ENCODE data around the gene WNK2. TPM values are rescaled to one million over a fixed set of nuclear protein-coding genes. Genes with fewer than 3 reads are reported as not detected.

Gene WNK2
- polyA plus RNA-seq, 2 of the 4 experiments (the other 2 are of a cell fraction) = 2.1 to 6.7 TPM

DNA sequence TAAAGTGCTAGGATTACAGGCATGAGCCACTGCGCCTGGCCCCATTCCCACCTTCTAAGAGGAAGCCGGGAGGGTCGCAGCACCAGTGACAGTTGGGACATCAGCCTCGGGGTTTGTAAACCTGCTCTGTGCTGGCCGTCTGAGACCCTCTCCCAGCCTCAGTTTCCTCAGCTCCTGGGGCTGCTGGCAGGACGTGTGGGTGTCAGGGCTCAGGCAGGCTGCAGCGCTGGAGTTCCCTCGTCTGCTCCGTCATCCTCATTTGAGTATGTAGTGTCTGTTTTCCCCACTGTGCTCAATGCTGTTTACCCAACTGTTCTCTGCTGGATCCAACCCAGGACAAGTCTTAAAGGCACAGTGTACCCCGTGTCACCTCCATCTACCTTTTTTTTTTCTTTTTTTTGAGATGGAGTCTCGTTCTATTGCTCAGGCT lies 47.9 kb upstream of the WNK2 start:
- ChIA-PET POLR2A (no interaction called here), CTCF (interaction anchor here (1.1 to 5.4 kb wide), 3 partner anchors 14 to 26 kb away, joined by 3 to 42 read pairs (median 3); no protein-coding TSS in a partner anchor)
- H3K4me1 ChIP-seq = peaks cover 32% of the 10 kb centered on the region
- no peak overlapping the region for H3K4me3 ChIP-seq
- FAIRE-seq = no peak
- H3K9me3 ChIP-seq = no peaks in the 10 kb centered on the region
- peak overlapping the region; percentile 52 for H3K4me2 ChIP-seq
- TF ChIP-seq FOSL2 (IDR thresholded peaks at IDR 0.05) (no peak), FOSL2 (CRISPR knock-in tag; IDR thresholded peaks at IDR 0.05) (no peak), ZSCAN20 (CRISPR knock-in tag; IDR thresholded peaks at IDR 0.05) (no peak), RARB (CRISPR knock-in tag; IDR thresholded peaks at IDR 0.05) (no peak), KDM5A (IDR thresholded peaks at IDR 0.05) (no peak), ZNF302 (CRISPR knock-in tag; IDR thresholded peaks at IDR 0.05) (no peak), CHD4 (IDR thresholded peaks at IDR 0.05; ENCODE audit: borderline replicate concordance) (no peak), JUN (IDR thresholded peaks at IDR 0.05) (no peak), POLR2A (IDR thresholded peaks at IDR 0.05; ENCODE audit: low read length) (no peak), MAZ (IDR thresholded peaks at IDR 0.05; ENCODE audit: borderline replicate concordance, low read depth, low read length) (no peak), FOXS1 (CRISPR knock-in tag; IDR thresholded peaks at IDR 0.05) (no peak), CBX2 (IDR thresholded peaks at IDR 0.05; ENCODE audit: borderline replicate concordance, low read depth) (no peak), ESRRA (IDR thresholded peaks at IDR 0.05; ENCODE audit: borderline replicate concordance, low read length) (no peak), MAFK (IDR thresholded peaks at IDR 0.05; ENCODE audit: partially characterized antibody) (no peak), RFX5 (IDR thresholded peaks at IDR 0.05) (no peak), NPAS2 (CRISPR knock-in tag; IDR thresholded peaks at IDR 0.05; ENCODE audit: borderline replicate concordance) (no peak)
- peak overlapping the region in 1 of 2 experiments; percentile 55; a peak in 2 of 6 replicates for H3K27ac ChIP-seq
- WGBS (ENCODE audit: missing lambda C conversion rate) = 30% methylated on average over 10 of the region's 11 CpGs
- peak in 1 of 2 experiments; percentile 56 for DNase-seq (ENCODE audit: low read depth in 1 of 2, low spot score in 1 of 2)
- ATAC-seq = peak in 1 of 2 experiments; percentile 17; a peak in 2 of 6 replicates

GRCh38 chr9:93137362-93137761 lies 46.6 kb upstream of the WNK2 start:
- DNase-seq (ENCODE audit: low read depth in 1 of 2, low spot score in 1 of 2) (no peak), FAIRE-seq (no peak), ATAC-seq (no peak)
- Histone ChIP-seq H3K4me2 (no peak overlapping the region), H3K9me3 (no peaks in the 10 kb centered on the region), H3K4me3 (no peak overlapping the region), H3K4me1 (peaks cover 21% of the 10 kb centered on the region), H3K27ac (no peak overlapping the region)
- POLR2A ChIA-PET = interaction anchor here (1.4 kb wide), 1 partner anchor 17 kb away, joined by 4 read pairs; no protein-coding TSS in a partner anchor
- no peak for TF ChIP-seq RFX5 (IDR thresholded peaks at IDR 0.05)
- no peak for TF ChIP-seq CHD2 (IDR thresholded peaks at IDR 0.05; ENCODE audit: low read length, partially characterized antibody)
- TF ChIP-seq JUN (IDR thresholded peaks at IDR 0.05) = no peak
- TF ChIP-seq E2F6 (IDR thresholded peaks at IDR 0.05; ENCODE audit: borderline replicate concordance, low read depth) = no peak
- TF ChIP-seq, protein P1, sequence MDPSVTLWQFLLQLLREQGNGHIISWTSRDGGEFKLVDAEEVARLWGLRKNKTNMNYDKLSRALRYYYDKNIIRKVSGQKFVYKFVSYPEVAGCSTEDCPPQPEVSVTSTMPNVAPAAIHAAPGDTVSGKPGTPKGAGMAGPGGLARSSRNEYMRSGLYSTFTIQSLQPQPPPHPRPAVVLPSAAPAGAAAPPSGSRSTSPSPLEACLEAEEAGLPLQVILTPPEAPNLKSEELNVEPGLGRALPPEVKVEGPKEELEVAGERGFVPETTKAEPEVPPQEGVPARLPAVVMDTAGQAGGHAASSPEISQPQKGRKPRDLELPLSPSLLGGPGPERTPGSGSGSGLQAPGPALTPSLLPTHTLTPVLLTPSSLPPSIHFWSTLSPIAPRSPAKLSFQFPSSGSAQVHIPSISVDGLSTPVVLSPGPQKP (IDR thresholded peaks at IDR 0.05; ENCODE audit: low read depth, low read length) = no peak
- no peak for TF ChIP-seq ZNF302 (CRISPR knock-in tag; IDR thresholded peaks at IDR 0.05)
- TF ChIP-seq, protein P2, sequence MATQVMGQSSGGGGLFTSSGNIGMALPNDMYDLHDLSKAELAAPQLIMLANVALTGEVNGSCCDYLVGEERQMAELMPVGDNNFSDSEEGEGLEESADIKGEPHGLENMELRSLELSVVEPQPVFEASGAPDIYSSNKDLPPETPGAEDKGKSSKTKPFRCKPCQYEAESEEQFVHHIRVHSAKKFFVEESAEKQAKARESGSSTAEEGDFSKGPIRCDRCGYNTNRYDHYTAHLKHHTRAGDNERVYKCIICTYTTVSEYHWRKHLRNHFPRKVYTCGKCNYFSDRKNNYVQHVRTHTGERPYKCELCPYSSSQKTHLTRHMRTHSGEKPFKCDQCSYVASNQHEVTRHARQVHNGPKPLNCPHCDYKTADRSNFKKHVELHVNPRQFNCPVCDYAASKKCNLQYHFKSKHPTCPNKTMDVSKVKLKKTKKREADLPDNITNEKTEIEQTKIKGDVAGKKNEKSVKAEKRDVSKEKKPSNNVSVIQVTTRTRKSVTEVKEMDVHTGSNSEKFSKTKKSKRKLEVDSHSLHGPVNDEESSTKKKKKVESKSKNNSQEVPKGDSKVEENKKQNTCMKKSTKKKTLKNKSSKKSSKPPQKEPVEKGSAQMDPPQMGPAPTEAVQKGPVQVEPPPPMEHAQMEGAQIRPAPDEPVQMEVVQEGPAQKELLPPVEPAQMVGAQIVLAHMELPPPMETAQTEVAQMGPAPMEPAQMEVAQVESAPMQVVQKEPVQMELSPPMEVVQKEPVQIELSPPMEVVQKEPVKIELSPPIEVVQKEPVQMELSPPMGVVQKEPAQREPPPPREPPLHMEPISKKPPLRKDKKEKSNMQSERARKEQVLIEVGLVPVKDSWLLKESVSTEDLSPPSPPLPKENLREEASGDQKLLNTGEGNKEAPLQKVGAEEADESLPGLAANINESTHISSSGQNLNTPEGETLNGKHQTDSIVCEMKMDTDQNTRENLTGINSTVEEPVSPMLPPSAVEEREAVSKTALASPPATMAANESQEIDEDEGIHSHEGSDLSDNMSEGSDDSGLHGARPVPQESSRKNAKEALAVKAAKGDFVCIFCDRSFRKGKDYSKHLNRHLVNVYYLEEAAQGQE (IDR thresholded peaks at IDR 0.05) = no peak
- no peak for TF ChIP-seq GATA3 (IDR thresholded peaks at IDR 0.05; ENCODE audit: borderline replicate concordance)
- no peak for TF ChIP-seq HOXA7 (CRISPR knock-in tag; IDR thresholded peaks at IDR 0.05)
- TF ChIP-seq USF2 (IDR thresholded peaks at IDR 0.05) = no peak
- WGBS (ENCODE audit: missing lambda C conversion rate) = 85% methylated on average over 4 of the region's 11 CpGs
- CTCF ChIA-PET = interaction anchor here (0.9 to 5.4 kb wide), 5 partner anchors 15 to 134 kb away, joined by 3 to 42 read pairs (median 8); no protein-coding TSS in a partner anchor
